MM.1S (cell line): ENCODE measurements around the gene KCNT1.

Experiments
- CTCF ChIP-seq: fragments of 300-600 bp; sonication (generic); IDR thresholded peaks from 2 replicates; pipeline ENCODE4 v1.5.1; 2016; ENCODE audit warnings: antibody characterized with exemption, low read length, mixed read lengths
- EZH2 ChIP-seq: fragments of 300-600 bp; sonication (generic); optimal IDR thresholded peaks from 2 replicates; pipeline ENCODE3; 2017; ENCODE audit warnings: low read depth, mild to moderate bottlenecking, antibody characterized with exemption, low read length, mixed read lengths
- EZH2phosphoT487 ChIP-seq: fragments of 300-600 bp; sonication (generic); IDR thresholded peaks from 2 replicates; pipeline ENCODE4 v1.6.1; 2018; ENCODE audit warnings: antibody characterized with exemption, low read length

- TF ChIP-seq CTCF (no peak), EZH2phosphoT487 (no peak), EZH2 (no peak)
Measured at GRCh38 chr9:135774794-135775525, 73.0 kb downstream of the KCNT1 start.
